ENCODE measurements around the gene MIA3. TPM values are rescaled to one million over a fixed set of nuclear protein-coding genes. Genes with fewer than 3 reads are reported as not detected.

The MIA3 gene
- total and polyA plus RNA-seq, 2 experiments from 2014 or later = 32.7 to 40.0 TPM

DNA sequence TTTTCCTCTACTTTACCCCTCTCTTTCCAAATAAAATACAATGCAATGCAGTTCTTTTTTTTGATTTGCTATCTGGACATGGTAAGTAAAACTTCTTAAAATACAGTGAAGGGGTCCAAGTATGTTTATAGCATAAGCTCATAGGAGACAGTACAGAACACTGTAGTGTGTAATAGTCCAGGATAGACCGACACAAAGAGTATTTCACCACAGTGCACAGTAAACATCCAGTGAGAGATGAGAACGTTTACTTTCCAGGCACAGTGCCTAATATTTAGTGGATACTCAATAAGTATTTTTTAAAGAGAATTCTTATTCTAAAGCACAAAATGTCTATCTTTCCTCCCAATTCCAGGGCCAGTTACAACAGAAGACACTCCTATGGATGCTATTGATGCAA lies 14.9 kb downstream of the MIA3 start:
- H3K36me3 ChIP-seq (ENCODE audit: insufficient read depth) = peaks cover 43% of the 10 kb centered on the region
- no peaks in the 10 kb centered on the region for H3K4me1 Mint-ChIP-seq
- no peak overlapping the region for H2AFZ ChIP-seq
- no peaks in the 10 kb centered on the region for H3K9me2 ChIP-seq (ENCODE audit: insufficient read depth)
- H3F3A ChIP-seq (replicated peaks; ENCODE audit: low read depth) = no peaks in the 10 kb centered on the region
- no peaks in the 10 kb centered on the region; the same call in 2 of the 3 replicates for H3K9me3 Mint-ChIP-seq
- H3K36me3 Mint-ChIP-seq (ENCODE audit: low read depth) = peaks cover 58% of the 10 kb centered on the region
- no peak overlapping the region for H3K27ac Mint-ChIP-seq
- TF ChIP-seq POLR2AphosphoS5 (IDR thresholded peaks at IDR 0.05; ENCODE audit: low read depth) = no peak
- TF ChIP-seq EZH2phosphoT487 (IDR thresholded peaks at IDR 0.05; ENCODE audit: unreplicated experiment) = no peak
- TF ChIP-seq ZNF331 (CRISPR knock-in tag; IDR thresholded peaks at IDR 0.05; ENCODE audit: low read depth) = no peak
- no peak for TF ChIP-seq NANOG (IDR thresholded peaks at IDR 0.05; ENCODE audit: borderline replicate concordance)
- no peak for TF ChIP-seq JUNB (IDR thresholded peaks at IDR 0.05; ENCODE audit: unreplicated experiment)
- no peak for TF ChIP-seq ZNF462 (CRISPR knock-in tag; IDR thresholded peaks at IDR 0.05)
- TF ChIP-seq, protein P1, sequence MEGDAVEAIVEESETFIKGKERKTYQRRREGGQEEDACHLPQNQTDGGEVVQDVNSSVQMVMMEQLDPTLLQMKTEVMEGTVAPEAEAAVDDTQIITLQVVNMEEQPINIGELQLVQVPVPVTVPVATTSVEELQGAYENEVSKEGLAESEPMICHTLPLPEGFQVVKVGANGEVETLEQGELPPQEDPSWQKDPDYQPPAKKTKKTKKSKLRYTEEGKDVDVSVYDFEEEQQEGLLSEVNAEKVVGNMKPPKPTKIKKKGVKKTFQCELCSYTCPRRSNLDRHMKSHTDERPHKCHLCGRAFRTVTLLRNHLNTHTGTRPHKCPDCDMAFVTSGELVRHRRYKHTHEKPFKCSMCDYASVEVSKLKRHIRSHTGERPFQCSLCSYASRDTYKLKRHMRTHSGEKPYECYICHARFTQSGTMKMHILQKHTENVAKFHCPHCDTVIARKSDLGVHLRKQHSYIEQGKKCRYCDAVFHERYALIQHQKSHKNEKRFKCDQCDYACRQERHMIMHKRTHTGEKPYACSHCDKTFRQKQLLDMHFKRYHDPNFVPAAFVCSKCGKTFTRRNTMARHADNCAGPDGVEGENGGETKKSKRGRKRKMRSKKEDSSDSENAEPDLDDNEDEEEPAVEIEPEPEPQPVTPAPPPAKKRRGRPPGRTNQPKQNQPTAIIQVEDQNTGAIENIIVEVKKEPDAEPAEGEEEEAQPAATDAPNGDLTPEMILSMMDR (conservative IDR thresholded peaks at IDR 0.05; ENCODE audit: low read depth in 2 of 2) = no peak
- H3K4me3 Mint-ChIP-seq = no peak overlapping the region
- H3K4me1 ChIP-seq (ENCODE audit: insufficient read depth) = no peaks in the 10 kb centered on the region
- no peaks in the 10 kb centered on the region for H3K27me3 Mint-ChIP-seq (ENCODE audit: insufficient read depth, low read depth, poor library complexity)
- no peak overlapping the region for H3K4me3 ChIP-seq
- no peak overlapping the region for H3K27ac ChIP-seq (ENCODE audit: low read depth)
- DNase-seq (ENCODE audit: low spot score) (no peak), ATAC-seq (no peak)
- H3K79me2 ChIP-seq (replicated peaks; ENCODE audit: insufficient read depth) = no peaks in the 10 kb centered on the region
- peaks cover 9% of the 10 kb centered on the region for H4K20me1 ChIP-seq (replicated peaks; ENCODE audit: insufficient read depth)
- no peak overlapping the region for H3K4me2 ChIP-seq
- H3K27me3 ChIP-seq (ENCODE audit: insufficient read depth) = no peaks in the 10 kb centered on the region
